HG02852 (cell line): ENCODE data around the gene ZNF747.

Experiments
- ATAC-seq: cut with Tn5 transposase; IDR thresholded peaks from one replicate; pipeline ENCODE4 v1.9.1; 2021; ENCODE audit warnings: mild to moderate bottlenecking, moderate library complexity; ENCODE audit not compliant: unreplicated experiment

ZNF747 gene

GRCh38 chr16:30534368-30535105 lies at the start of gene ZNF747:
ZNF747 (minus strand) TSS chr16:30534858; CDS start chr16:30534679, 179 bp downstream.
- ATAC-seq: peak; percentile 62

- ATAC-seq: no peak
Measured at GRCh38 chr16:30582611-30583340, 48.1 kb upstream of the ZNF747 start.

- no peak for ATAC-seq
Measured at GRCh38 chr16:30581457-30581856, 46.8 kb upstream of the ZNF747 start.

- ATAC-seq: no peak
Measured at GRCh38 chr16:30574678-30575077, 40.0 kb upstream of the ZNF747 start.

- peak; percentile 76 for ATAC-seq
Measured at GRCh38 chr16:30571445-30572322, 37.0 kb upstream of the ZNF747 start, which contains the start of gene ZNF688. ZNF688 (minus strand) TSS chr16:30571714; CDS start chr16:30571629, 85 bp downstream.

- no peak for ATAC-seq
Measured at GRCh38 chr16:30570636-30571444, 36.2 kb upstream of the ZNF747 start.

GRCh38 chr16:30569746-30570635 lies 35.3 kb upstream of the ZNF747 start:
- no peak for ATAC-seq

GRCh38 chr16:30569281-30569680 lies 34.6 kb upstream of the ZNF747 start:
- ATAC-seq: no peak

DNA sequence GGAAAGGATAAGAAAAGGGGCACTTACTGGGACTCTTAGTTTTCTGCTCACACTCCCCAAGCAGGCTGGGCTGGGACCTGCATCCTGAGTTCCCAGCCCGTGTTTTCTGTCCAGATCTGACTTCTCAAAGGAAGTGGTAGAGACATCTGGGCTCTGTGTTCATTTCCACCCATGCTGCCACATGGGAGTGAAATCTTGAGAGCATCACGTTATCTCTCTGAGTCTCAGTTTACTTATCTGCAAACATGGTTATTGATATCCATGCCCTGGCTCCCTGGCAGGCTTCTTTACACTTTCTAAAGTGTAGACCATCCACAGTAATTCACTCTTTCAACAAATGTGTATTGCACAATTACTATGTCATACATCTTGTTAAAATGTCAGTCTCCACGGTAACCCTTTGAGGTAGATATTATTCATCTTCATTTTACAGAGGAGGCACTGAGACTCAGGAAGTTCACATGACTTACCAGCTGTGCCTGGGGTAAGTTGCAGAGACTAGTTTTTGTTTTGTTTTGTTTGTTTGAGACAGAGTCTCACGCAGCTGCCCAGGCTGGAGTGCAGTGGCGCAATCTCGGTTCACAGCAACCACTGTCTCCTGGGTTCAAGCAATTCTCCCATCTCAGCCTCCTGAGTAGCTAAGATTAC lies 33.5 kb upstream of the ZNF747 start:
- no peak for ATAC-seq

GRCh38 chr16:30567160-30567990 lies 32.7 kb upstream of the ZNF747 start:
- no peak for ATAC-seq

- no peak for ATAC-seq
Measured at GRCh38 chr16:30566531-30566930, 31.9 kb upstream of the ZNF747 start.

GRCh38 chr16:30565984-30566383 lies 31.3 kb upstream of the ZNF747 start:
- ATAC-seq: no peak

DNA sequence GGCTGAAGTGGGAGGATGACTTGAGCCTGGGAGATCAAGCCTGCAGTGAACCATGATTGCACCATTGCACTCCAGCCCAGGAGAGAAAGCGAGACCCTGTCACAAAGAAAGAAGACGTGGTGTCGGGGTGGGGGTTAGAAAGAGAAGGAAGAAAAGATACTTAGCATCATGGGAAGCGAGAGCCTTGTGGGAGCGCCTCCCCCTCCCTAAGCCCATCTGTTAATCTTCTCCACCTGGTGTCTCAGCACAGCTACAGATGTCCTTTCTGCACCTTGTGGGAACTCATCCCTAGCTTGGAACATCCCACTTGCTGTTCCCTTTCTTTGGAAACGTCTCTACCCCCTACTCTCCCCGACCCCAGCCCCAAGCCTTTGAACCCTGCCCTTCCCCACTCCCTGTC lies 30.9 kb upstream of the ZNF747 start:
- ATAC-seq: no peak

DNA sequence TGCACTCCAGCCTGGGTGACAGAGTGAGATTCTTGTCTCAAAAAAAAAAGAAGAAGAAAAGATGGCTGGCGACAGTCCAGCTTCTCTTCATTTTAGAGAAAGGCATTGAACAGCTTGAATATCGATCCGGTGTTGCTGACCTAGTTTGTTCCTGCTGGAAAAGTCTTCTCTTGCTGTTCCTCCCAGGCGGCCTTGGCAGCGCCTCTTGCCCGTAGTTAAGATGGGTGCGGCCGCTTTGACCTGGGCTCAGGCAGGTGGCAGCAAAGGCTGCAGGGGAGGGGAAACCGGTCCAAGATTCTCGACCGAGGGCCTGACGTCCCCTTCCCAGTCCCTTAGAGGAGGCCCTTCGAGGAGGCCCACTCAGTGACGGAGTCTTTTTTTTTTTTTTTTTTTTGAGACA lies 27.4 kb upstream of the ZNF747 start:
- ATAC-seq: no peak

- no peak for ATAC-seq
Measured at GRCh38 chr16:30561089-30561816, 26.6 kb upstream of the ZNF747 start.

GRCh38 chr16:30559690-30560089 lies 25.0 kb upstream of the ZNF747 start:
- ATAC-seq: no peak

DNA sequence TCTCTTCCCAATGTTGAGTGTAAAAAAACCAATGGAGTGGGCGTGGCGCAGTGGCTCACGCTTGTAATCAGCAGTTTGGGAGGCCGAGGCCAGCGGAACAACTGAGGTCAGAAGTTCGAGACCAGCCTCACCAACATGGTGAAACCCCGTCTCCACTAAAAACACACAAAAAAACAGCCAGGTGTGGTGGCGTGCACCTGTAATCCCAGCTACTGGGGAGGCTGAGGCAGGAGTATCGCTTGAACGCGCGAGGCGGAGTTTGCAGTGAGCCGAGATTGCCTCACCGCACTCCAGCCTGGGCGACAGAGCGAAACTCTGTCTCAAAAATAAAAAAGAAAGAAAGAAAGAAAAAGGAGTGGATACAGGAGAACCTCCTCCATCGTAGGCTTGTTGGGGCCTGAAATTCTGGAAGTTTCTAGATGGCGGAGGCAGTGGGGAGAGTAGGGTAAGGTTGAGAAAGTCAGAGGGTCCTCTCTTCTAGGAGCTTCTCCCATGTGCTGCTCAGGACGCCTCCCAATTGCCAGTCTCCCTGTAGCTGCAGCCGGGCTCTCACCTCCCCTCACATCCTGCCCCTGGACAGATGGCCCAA lies 24.2 kb upstream of the ZNF747 start:
- ATAC-seq: no peak
